Fibroblast of lung (primary cell): ENCODE measurements around the gene CD84. TPM values are rescaled to one million over a fixed set of nuclear protein-coding genes. Genes with fewer than 3 reads are reported as not detected.
"Not testable (repeated sequence)": the region's sequence is repeated elsewhere in the genome, so short reads cannot be mapped to it uniquely, and the experiment has no call there.

Source experiments
- DNase-seq, 2 donors: peaks; one replicate each; pipeline versions ENCODE4 v3.0.0 to v3.0.0-alpha.2; 2010; ENCODE audit warnings: low read depth in 2 of 2
- H2AFZ ChIP-seq: 2 replicates; pipeline ENCODE4 v1.5.1; 2012; ENCODE audit warnings: low read length, control low read depth, inconsistent platforms
- H3K27ac ChIP-seq: 2 replicates; pipeline ENCODE4 v1.5.1; 2011; ENCODE audit warnings: low read length, control low read depth; ENCODE audit not compliant: insufficient read depth
- H3K27me3 ChIP-seq: 2 replicates; pipeline ENCODE4 v1.5.1; 2011; ENCODE audit warnings: mild to moderate bottlenecking, low read length; ENCODE audit not compliant: control insufficient read depth, insufficient read depth
- H3K36me3 ChIP-seq: 2 replicates; pipeline ENCODE4 v1.5.1; 2011; ENCODE audit warnings: low read length; ENCODE audit not compliant: control insufficient read depth, insufficient read depth
- H3K4me1 ChIP-seq: 2 replicates; pipeline ENCODE4 v1.5.1; 2011; ENCODE audit warnings: low read length; ENCODE audit not compliant: control insufficient read depth, insufficient read depth; ENCODE audit errors: extremely low read depth
- H3K4me2 ChIP-seq: 2 replicates; pipeline ENCODE4 v1.5.1; 2011; ENCODE audit warnings: low read length, control low read depth; ENCODE audit not compliant: insufficient read depth; ENCODE audit errors: extremely low read depth
- H3K4me3 ChIP-seq, 4 experiments: fragments of 200-600 bp in 1 of 4; sonication (generic) in 1 of 4; replicated peaks in 1 of 4; 2 replicates each; pipeline ENCODE4 v1.5.1; 2011 to 2016; ENCODE audit warnings: low read length in 4 of 4, low read depth in 3 of 4, mild to moderate bottlenecking in 3 of 4, control low read depth in 2 of 4, inconsistent platforms in 1 of 4, mixed read lengths in 1 of 4; ENCODE audit not compliant: insufficient read depth in 1 of 4; ENCODE audit errors: control extremely low read depth in 1 of 4
- H3K79me2 ChIP-seq: 2 replicates; pipeline ENCODE4 v1.5.1; 2012; ENCODE audit warnings: mild to moderate bottlenecking, low read length, inconsistent platforms; ENCODE audit not compliant: control insufficient read depth, insufficient read depth
- H3K9ac ChIP-seq: 2 replicates; pipeline ENCODE4 v1.5.1; 2011; ENCODE audit warnings: mild to moderate bottlenecking, low read length, control low read depth; ENCODE audit not compliant: insufficient read depth
- H3K9me3 ChIP-seq: 2 replicates; pipeline ENCODE4 v1.5.1; 2012; ENCODE audit warnings: low read depth, low read length; ENCODE audit not compliant: control insufficient read depth, insufficient read depth
- H4K20me1 ChIP-seq: 2 replicates; pipeline ENCODE4 v1.5.1; 2011; ENCODE audit warnings: low read length; ENCODE audit not compliant: control insufficient read depth, insufficient read depth; ENCODE audit errors: extremely low read depth
- CTCF ChIP-seq, 2 donors: IDR thresholded peaks in 1 of 2; conservative IDR thresholded peaks in 1 of 2; 1 replicate in 1 of 2; 2 replicates in 1 of 2; pipeline ENCODE4 v1.5.1; 2011 to 2012; ENCODE audit warnings: low read length in 2 of 2, control low read depth in 1 of 2, inconsistent platforms in 1 of 2, low read depth in 1 of 2, mild to moderate bottlenecking in 1 of 2
- EZH2 ChIP-seq: IDR thresholded peaks from 2 replicates; pipeline ENCODE4 v1.5.1; 2012; ENCODE audit warnings: low read length, control low read depth, mild to moderate bottlenecking; ENCODE audit errors: missing control alignments
- polyA plus RNA-seq, 2 donors: library from polyadenylated mRNA; depleted of rRNA in 1 of 2; stranded (reverse) in 1 of 2; unstranded in 1 of 2; fragments of >200 nt; gene quantifications; 2 replicates each; pipeline ENCODE4 v1.2.1, GENCODE V29; 2011 to 2012; ENCODE audit warnings: missing spikeins in 1 of 2
- total RNA-seq: library from RNA; depleted of rRNA; stranded (reverse); fragments of >200 nt; gene quantifications from 2 replicates; pipeline ENCODE4 v1.2.1, GENCODE V29; 2014

CD84 gene
- total and polyA plus RNA-seq, 2 donors (not counting 1 experiment from before 2014, with no cell fraction given), result not detected

- Histone ChIP-seq H3K4me1 (no peaks in the 10 kb centered on the region), H3K9ac (no peak overlapping the region), H3K9me3 (no peaks in the 10 kb centered on the region), H4K20me1 (no peaks in the 10 kb centered on the region), H3K27ac (no peak overlapping the region), H3K4me3 (no peak overlapping the region), H2AFZ (no peak overlapping the region), H3K79me2 (no peaks in the 10 kb centered on the region), H3K36me3 (no peaks in the 10 kb centered on the region), H3K27me3 (no peaks in the 10 kb centered on the region), H3K4me2 (no peak overlapping the region)
- no peak for TF ChIP-seq CTCF (conservative IDR thresholded peaks at IDR 0.05 in 1 of 2, IDR thresholded peaks at IDR 0.05 in 1 of 2; ENCODE audit: low read depth in 1 of 2, low read length in 2 of 2)
- no peak for TF ChIP-seq EZH2
- no peak for DNase-seq
These were observed 13.7 kb downstream of the CD84 start for GRCh38 chr1:160565564-160565963.

GRCh38 chr1:160563230-160563629 is 16.1 kb downstream of the CD84 start:
- not testable (repeated sequence) for H3K79me2 ChIP-seq, H3K9ac ChIP-seq, H3K4me1 ChIP-seq, H2AFZ ChIP-seq, H3K27me3 ChIP-seq, H3K9me3 ChIP-seq, DNase-seq, H3K27ac ChIP-seq, H3K4me2 ChIP-seq, H4K20me1 ChIP-seq, H3K36me3 ChIP-seq, H3K4me3 ChIP-seq

GRCh38 chr1:160562745-160563144 is 16.6 kb downstream of the CD84 start:
- not testable (repeated sequence) for H3K27me3 ChIP-seq, H3K4me1 ChIP-seq, H3K79me2 ChIP-seq, H3K9me3 ChIP-seq, H3K36me3 ChIP-seq, H4K20me1 ChIP-seq, DNase-seq, H3K4me3 ChIP-seq, H2AFZ ChIP-seq, H3K27ac ChIP-seq, H3K9ac ChIP-seq, H3K4me2 ChIP-seq

- Histone ChIP-seq H2AFZ (no peak overlapping the region), H3K27me3 (no peaks in the 10 kb centered on the region), H3K9me3 (no peaks in the 10 kb centered on the region), H3K27ac (no peak overlapping the region), H3K9ac (no peak overlapping the region), H4K20me1 (no peaks in the 10 kb centered on the region), H3K79me2 (no peaks in the 10 kb centered on the region), H3K4me3 (no peak overlapping the region), H3K36me3 (no peaks in the 10 kb centered on the region), H3K4me1 (no peaks in the 10 kb centered on the region), H3K4me2 (no peak overlapping the region)
- DNase-seq, result no peak
- no peak for TF ChIP-seq CTCF (conservative IDR thresholded peaks at IDR 0.05 in 1 of 2, IDR thresholded peaks at IDR 0.05 in 1 of 2; ENCODE audit: low read depth in 1 of 2, low read length in 2 of 2)
- no peak for TF ChIP-seq EZH2
These were observed 18.5 kb downstream of the CD84 start for GRCh38 chr1:160560806-160561205.
